ENCODE data around the gene CALM3. TPM values are rescaled to one million over a fixed set of nuclear protein-coding genes. Genes with fewer than 3 reads are reported as not detected.

Gene CALM3
- total RNA-seq, 1 experiment from 2014 or later, result 343 TPM

- Histone ChIP-seq H3K27ac (ENCODE audit: insufficient read length, low read depth, low read length) (no peak overlapping the region), H2BK120ac (ENCODE audit: low read depth, low read length, poor library complexity, severe bottlenecking) (no peak overlapping the region), H4K20me1 (ENCODE audit: control insufficient read depth, insufficient read depth, insufficient read length) (no peaks in the 10 kb centered on the region), H3K14ac (ENCODE audit: insufficient read depth, low read length) (no peak overlapping the region), H3K23me2 (ENCODE audit: insufficient read length, low read depth, low read length, poor library complexity, severe bottlenecking) (peaks cover 8% of the 10 kb centered on the region), H3K79me1 (ENCODE audit: insufficient read depth, low read depth, low read length, poor library complexity, severe bottlenecking) (peaks cover 4% of the 10 kb centered on the region), H2AFZ (ENCODE audit: low read length) (no peak overlapping the region), H3T11ph (ENCODE audit: low read length) (no peak overlapping the region), H3K79me2 (ENCODE audit: insufficient read depth, low read length) (peaks cover 5% of the 10 kb centered on the region; the same call in 1 of the 2 replicates), H4K91ac (ENCODE audit: insufficient read length, low read depth, low read length) (no peak overlapping the region), H3K9me3 (ENCODE audit: control insufficient read depth, low read depth, low read length) (no peaks in the 10 kb centered on the region), H4K8ac (replicated peaks; ENCODE audit: insufficient read length, low read depth, low read length) (no peak overlapping the region), H3K4ac (ENCODE audit: low read depth, low read length) (no peak overlapping the region), H2BK12ac (ENCODE audit: insufficient read length, low read depth, low read length) (no peak overlapping the region), H3K56ac (ENCODE audit: insufficient read length, low read depth, low read length) (no peak overlapping the region), H3K23ac (ENCODE audit: insufficient read length, low read depth, low read length) (no peak overlapping the region), H2BK15ac (ENCODE audit: low read depth, low read length) (no peak overlapping the region), H3K27me3 (ENCODE audit: insufficient read depth, low read length) (no peaks in the 10 kb centered on the region), H3K4me2 (ENCODE audit: insufficient read depth, insufficient read length, low read length) (no peak overlapping the region), H2BK20ac (ENCODE audit: low read depth, low read length, poor library complexity, severe bottlenecking) (no peak overlapping the region), H2AK5ac (ENCODE audit: insufficient read length, low read length) (no peak overlapping the region), H4K5ac (ENCODE audit: insufficient read length, low read depth, low read length) (no peak overlapping the region), H3K18ac (ENCODE audit: insufficient read length, low read depth, low read length) (no peak overlapping the region), H2BK5ac (ENCODE audit: insufficient read length, low read length) (no peak overlapping the region), H3K4me1 (ENCODE audit: insufficient read depth, low read length) (no peaks in the 10 kb centered on the region), H3K9ac (ENCODE audit: extremely low read depth, insufficient read length, low read length) (no peak overlapping the region)
- WGBS (ENCODE audit: extremely low coverage, insufficient read length, low lambda C conversion rate), result no CpG with 5 or more reads among the region's 12 CpGs
- DNase-seq, result no peak
- no peak for TF ChIP-seq CTCF (conservative IDR thresholded peaks at IDR 0.05)
- Mint-ChIP-seq H3K27ac (peak overlapping the region in 1 of 3 experiments; percentile 22; a peak in 1 of 7 replicates), H3K4me3 (no peak overlapping the region), H3K27me3 (ENCODE audit: low read depth) (no peaks in the 10 kb centered on the region), H3K4me1 (peaks cover 19 to 31% of the 10 kb centered on the region in 2 experiments), H3K9me3 (no peaks in the 10 kb centered on the region), H3K36me3 (ENCODE audit: insufficient read depth in 1 of 3, low read depth in 3 of 3) (peaks cover 28 to 53% (median 52%) of the 10 kb centered on the region in 3 experiments; a peak in 6 of 7 replicates)
Measured at GRCh38 chr19:46606681-46607447, 5.7 kb downstream of the CALM3 start.

Measured in H9 (cell line).